Uterus (tissue), 2 donors: Measurements from ENCODE around the gene PMPCA.

Source experiments
- CTCF ChIP-seq, 4 experiments: fragments of 200-600 bp in 2 of 4; fragments of 450-650 bp in 2 of 4; sonication (generic) in 2 of 4; IDR thresholded peaks; one replicate each; pipeline ENCODE4 v1.5.1; 2016 to 2019; ENCODE audit warnings: antibody characterized with exemption in 4 of 4, mild to moderate bottlenecking in 2 of 4, moderate library complexity in 1 of 4
- POLR2A ChIP-seq, 2 donors: fragments of 450-650 bp; IDR thresholded peaks; one replicate each; pipeline ENCODE4 v1.6.1; 2016; ENCODE audit warnings: antibody characterized with exemption in 2 of 2, mild to moderate bottlenecking in 1 of 2, moderate library complexity in 1 of 2

GRCh38 chr9:136442265-136442664 is 31.8 kb downstream of the PMPCA start:
- no peak for TF ChIP-seq CTCF (IDR thresholded peaks at IDR 0.05)
- TF ChIP-seq POLR2A (IDR thresholded peaks at IDR 0.05) = no peak
